Mucosa of descending colon (tissue), 3 donors: ENCODE results near the gene CD300LG. TPM values are rescaled to one million over a fixed set of nuclear protein-coding genes. Genes with fewer than 3 reads are reported as not detected.

ENCODE experiments used
- ATAC-seq: fragments of 200-7000 bp; cut with Tn5 transposase; one replicate; pipeline ENCODE4 v1.9.1; 2020; ENCODE audit warnings: mild to moderate bottlenecking, moderate library complexity
- DNase-seq, 3 donors: peaks; one replicate each; pipeline ENCODE4 v3.0.0-alpha.2; 2020
- H3K36me3 ChIP-seq: fragments of 200-600 bp; one replicate; pipeline ENCODE4 v1.8.0; 2021; ENCODE audit warnings: low read depth, mild to moderate bottlenecking
- H3K4me1 ChIP-seq: fragments of 200-600 bp; one replicate; pipeline ENCODE4 v1.8.0; 2021; ENCODE audit warnings: low read depth, mild to moderate bottlenecking
- H3K4me3 ChIP-seq: fragments of 200-600 bp; one replicate; pipeline ENCODE4 v1.8.0; 2021; ENCODE audit warnings: mild to moderate bottlenecking
- H3K9me3 ChIP-seq: fragments of 200-600 bp; one replicate; pipeline ENCODE4 v1.8.0; 2021; ENCODE audit warnings: mild to moderate bottlenecking
- intact Hi-C, 2 donors: fragments of 100-400 bp; cut with DNase I in 1 of 2; cut with micrococcal nuclease in 1 of 2; formaldehyde crosslinking; loops; one replicate each; pipeline versions ENCODE4 v1.11.0 to v1.11.1; 2022; cut with DNase I, micrococcal nuclease
- total RNA-seq, 3 donors: library from RNA; stranded (reverse); fragmentation: NEBNext Ultra II Directional in 2 of 3; extraction: Animal tissue kit (Norgen Biotek cat#: 25700) in 2 of 3; gene quantifications; one replicate each; pipeline versions ENCODE4 v1.2.1 to v1.2.4, GENCODE V29; 2021 to 2023
- TF ChIP-seq, protein P1 (sequence below): fragments of 200-600 bp; IDR thresholded peaks from one replicate; pipeline ENCODE4 v1.8.0; 2022; ENCODE audit warnings: antibody characterized with exemption, mild to moderate bottlenecking
- donor health status: DM: no; HTN: no; CAD: no; lungs with moderate emphysema.
- donor health status: DM: no; HTN: no; CAD: no.
- donor health status: DM: no; HTN: yes; CAD: no.

The CD300LG gene
- total RNA-seq, 3 donors from 2014 or later: 1.3 TPM; not detected in 2

DNA sequence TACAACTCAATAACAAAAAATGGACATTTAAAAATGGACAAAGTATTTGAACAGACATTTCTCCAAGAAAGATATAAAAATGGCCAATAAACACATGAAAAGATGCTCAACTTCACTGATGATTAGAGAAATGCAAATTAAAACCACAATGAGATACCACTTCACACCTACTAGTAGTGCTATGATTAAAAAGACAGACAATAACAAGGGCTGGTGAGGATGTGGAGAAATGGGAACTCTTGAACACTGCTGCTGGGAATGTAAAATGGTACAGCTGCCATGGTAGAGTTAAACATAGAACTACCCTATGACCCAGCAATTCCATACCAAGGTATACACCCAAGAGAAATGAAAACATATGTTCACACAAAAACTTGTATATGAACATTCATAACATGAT lies 41.9 kb upstream of the CD300LG start:
- H3K9me3 ChIP-seq: no peaks in the 10 kb centered on the region
- intact Hi-C loops: no loop called here
- ATAC-seq (no peak), DNase-seq (no peak)
- TF ChIP-seq, protein P1, sequence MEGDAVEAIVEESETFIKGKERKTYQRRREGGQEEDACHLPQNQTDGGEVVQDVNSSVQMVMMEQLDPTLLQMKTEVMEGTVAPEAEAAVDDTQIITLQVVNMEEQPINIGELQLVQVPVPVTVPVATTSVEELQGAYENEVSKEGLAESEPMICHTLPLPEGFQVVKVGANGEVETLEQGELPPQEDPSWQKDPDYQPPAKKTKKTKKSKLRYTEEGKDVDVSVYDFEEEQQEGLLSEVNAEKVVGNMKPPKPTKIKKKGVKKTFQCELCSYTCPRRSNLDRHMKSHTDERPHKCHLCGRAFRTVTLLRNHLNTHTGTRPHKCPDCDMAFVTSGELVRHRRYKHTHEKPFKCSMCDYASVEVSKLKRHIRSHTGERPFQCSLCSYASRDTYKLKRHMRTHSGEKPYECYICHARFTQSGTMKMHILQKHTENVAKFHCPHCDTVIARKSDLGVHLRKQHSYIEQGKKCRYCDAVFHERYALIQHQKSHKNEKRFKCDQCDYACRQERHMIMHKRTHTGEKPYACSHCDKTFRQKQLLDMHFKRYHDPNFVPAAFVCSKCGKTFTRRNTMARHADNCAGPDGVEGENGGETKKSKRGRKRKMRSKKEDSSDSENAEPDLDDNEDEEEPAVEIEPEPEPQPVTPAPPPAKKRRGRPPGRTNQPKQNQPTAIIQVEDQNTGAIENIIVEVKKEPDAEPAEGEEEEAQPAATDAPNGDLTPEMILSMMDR: no peak
- no peaks in the 10 kb centered on the region for H3K36me3 ChIP-seq
- no peak overlapping the region for H3K4me3 ChIP-seq
- H3K4me1 ChIP-seq: no peaks in the 10 kb centered on the region

DNA sequence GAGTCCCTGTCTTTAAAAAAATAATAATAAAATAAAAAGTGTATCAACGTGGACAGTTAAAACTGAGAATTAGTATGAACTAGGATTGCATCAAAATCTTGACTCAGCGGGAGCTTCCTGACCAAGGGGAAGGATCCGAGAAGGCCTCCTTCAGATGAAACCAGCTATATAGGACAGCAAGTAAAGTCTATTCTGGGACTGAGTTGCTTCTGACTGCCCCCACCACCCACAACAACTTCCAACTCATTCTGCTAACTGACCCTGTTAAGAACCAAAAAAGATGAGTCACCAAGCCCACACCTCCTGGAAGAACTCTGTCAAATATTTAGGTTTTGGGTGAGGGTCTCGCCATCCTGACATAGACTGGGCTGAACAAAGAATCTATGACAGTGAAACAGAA lies 38.9 kb upstream of the CD300LG start:
- no peaks in the 10 kb centered on the region for H3K4me1 ChIP-seq
- DNase-seq (no peak), ATAC-seq (no peak)
- H3K4me3 ChIP-seq: no peak overlapping the region
- no peaks in the 10 kb centered on the region for H3K9me3 ChIP-seq
- intact Hi-C loops: no loop called here
- H3K36me3 ChIP-seq: no peaks in the 10 kb centered on the region
- TF ChIP-seq, protein P1: no peak

DNA sequence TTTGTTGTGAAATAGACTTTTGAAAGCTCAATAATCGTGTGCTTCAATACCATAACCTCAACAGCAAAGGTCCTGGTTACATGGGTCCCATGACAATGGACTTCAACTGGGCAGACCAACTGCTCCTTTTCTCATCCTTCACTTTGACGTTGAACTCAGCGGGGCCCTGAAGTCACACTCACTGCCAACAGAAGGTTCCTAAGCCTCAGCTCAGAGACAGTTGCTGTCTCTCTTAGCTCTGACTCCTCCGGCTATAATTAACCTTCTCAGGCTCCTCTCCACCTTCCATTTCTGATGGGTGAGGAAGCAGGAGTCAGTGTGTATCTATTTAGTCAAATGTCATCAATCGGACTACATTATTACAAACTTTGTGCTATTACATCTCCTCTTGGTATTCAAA lies 37.9 kb upstream of the CD300LG start:
- Histone ChIP-seq H3K9me3 (no peaks in the 10 kb centered on the region), H3K4me3 (no peak overlapping the region), H3K36me3 (no peaks in the 10 kb centered on the region), H3K4me1 (no peaks in the 10 kb centered on the region)
- ATAC-seq (no peak), DNase-seq (no peak)
- TF ChIP-seq, protein P1: no peak
- intact Hi-C loops: no loop called here

DNA sequence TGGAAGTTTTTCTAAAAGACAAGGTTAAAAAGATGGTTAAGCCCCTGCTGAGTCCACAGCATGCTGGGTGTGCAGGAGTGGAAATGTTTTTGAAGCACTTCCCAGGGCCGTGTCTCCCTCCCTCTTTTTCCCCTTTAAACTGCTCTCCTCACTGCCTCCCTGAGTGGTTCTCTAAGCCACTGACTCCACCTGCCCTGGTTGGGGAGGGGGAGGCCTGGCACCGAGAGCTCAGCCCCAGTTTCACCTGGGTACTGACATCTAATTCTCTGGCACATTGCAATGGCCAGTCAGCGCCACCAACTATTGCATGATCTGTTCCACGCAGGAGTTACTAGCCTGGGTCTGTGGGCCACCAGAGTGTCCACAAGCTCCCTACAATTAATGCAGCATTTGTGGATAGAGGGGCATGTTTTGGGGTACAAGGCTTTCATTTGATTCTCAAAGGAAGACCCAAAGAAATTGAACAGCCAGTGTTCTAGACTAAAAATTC lies 36.7 kb upstream of the CD300LG start:
- no peaks in the 10 kb centered on the region for H3K4me1 ChIP-seq
- no peaks in the 10 kb centered on the region for H3K36me3 ChIP-seq
- TF ChIP-seq, protein P1: no peak
- DNase-seq: no peak
- no peak overlapping the region for H3K4me3 ChIP-seq
- intact Hi-C loops: no loop called here
- ATAC-seq: no peak
- no peaks in the 10 kb centered on the region for H3K9me3 ChIP-seq

DNA sequence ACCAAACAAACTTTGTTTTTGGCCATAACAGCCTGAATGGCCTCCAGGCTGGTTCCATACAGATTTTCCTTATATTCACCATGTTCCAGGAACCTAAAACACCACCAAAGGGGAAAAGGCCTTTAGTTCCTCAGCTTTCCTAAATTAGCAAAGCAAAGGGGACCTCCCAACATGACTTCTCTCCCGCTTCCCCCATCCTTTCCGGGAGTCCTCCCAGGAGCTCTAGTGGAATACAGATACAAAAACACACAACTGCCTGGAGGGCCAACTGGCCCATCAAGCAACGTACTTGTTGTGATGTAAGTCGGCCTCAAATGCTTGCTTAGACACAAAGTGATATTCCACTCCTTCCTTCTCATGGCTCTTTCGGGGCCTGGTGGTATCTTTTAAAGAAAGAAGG lies 36.2 kb upstream of the CD300LG start:
- no peak for DNase-seq

More for the DNA sequence above, 36.2 kb upstream of the CD300LG start:
- ATAC-seq: no peak
- TF ChIP-seq, protein P1: no peak
- no peaks in the 10 kb centered on the region for H3K4me1 ChIP-seq
- no peak overlapping the region for H3K4me3 ChIP-seq
- no peaks in the 10 kb centered on the region for H3K36me3 ChIP-seq
- H3K9me3 ChIP-seq: no peaks in the 10 kb centered on the region
- intact Hi-C loops: no loop called here
